HG03103 (cell line): ENCODE results near the gene KRTAP23-1.

Experiments used
- ATAC-seq: cut with Tn5 transposase; IDR thresholded peaks from one replicate; pipeline ENCODE4 v1.9.1; 2021; ENCODE audit warnings: low read depth; ENCODE audit not compliant: unreplicated experiment

The KRTAP23-1 gene

DNA sequence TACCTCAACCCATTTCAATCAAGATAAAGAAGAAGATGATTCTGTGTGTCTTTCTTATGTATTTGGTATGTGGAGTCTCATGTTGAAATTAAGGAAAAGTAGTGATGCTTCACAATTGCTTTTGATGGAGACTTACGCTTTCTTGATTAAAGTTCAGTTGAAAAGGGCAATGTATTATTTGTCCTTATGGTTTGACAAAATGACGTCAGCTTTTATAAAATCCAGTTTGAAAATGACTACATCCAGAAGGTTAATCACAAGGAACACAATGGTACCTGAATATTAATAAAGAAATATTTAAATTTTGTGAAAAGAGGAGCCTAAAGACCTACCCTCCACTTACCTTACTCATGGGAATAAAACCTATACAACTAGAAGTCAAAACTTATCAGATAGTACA, 32.7 kb downstream of the KRTAP23-1 start:
- no peak for ATAC-seq

DNA sequence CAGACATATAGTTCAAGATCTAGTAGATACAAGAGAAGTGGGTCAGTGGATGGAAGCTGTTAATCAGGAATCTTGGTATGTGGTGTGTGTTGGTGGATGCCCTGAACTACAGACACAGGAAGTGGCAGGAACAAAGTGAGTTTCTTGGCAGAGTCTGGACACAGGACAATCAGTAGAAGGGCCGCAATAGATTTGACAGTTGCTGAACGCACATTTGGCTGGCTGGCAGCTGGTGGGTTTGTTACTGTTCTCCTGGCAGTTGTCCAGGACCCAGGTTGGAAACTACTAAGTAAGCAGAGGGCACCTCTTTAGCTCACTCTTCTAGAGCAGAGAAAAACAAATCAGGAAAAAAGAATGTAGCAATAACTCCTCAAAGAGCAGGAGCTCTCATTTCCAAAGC, 41.5 kb downstream of the KRTAP23-1 start:
- ATAC-seq, result no peak

DNA sequence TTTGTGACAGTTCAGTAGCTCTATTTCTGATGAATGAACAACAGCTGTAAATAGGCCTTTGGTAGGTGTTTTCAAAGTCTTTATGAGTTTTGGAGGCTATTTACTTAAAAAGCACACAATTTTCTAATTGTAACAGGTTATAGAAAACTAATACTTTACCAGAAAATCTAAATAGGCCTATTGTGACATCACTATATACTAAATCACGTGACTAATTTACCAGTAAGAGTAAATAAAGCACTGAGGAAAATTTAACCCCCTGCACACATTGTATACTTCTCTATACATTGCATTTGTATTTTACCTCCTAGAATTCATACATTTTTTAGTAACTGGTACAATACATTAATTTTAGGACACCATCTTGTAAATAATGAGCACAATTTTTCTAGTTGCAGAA, 43.3 kb downstream of the KRTAP23-1 start:
- no peak for ATAC-seq
